Heart right ventricle (tissue), 16 donors: Measurements from ENCODE around the gene MOSPD3. TPM values are rescaled to one million over a fixed set of nuclear protein-coding genes. Genes with fewer than 3 reads are reported as not detected.

Source experiments
- ATAC-seq, 8 donors: fragments of 200-7000 bp; cut with Tn5 transposase; one replicate each; pipeline ENCODE4 v1.9.1; 2020; ENCODE audit warnings: mild to moderate bottlenecking in 8 of 8, moderate library complexity in 8 of 8, moderate number of reproducible peaks in 1 of 8
- DNase-seq, 2 donors: peaks; one replicate each; pipeline ENCODE4 v3.0.0-alpha.2; 2020
- H3K27ac ChIP-seq, 10 donors: fragments of 200-600 bp; sonication (generic) in 2 of 10; one replicate each; pipeline versions ENCODE4 v1.5.0 to v1.8.0; 2020 to 2022; ENCODE audit warnings: mild to moderate bottlenecking in 3 of 10
- H3K27me3 ChIP-seq, 7 donors: fragments of 200-600 bp; one replicate each; pipeline ENCODE4 v1.8.0; 2021 to 2022; ENCODE audit warnings: mild to moderate bottlenecking in 2 of 7
- H3K36me3 ChIP-seq, 9 donors: fragments of 200-600 bp; sonication (generic) in 1 of 9; one replicate each; pipeline versions ENCODE4 v1.5.0 to v1.8.0; 2020 to 2022; ENCODE audit warnings: mild to moderate bottlenecking in 2 of 9
- H3K4me1 ChIP-seq, 9 donors: fragments of 200-600 bp; sonication (generic) in 1 of 9; one replicate each; pipeline versions ENCODE4 v1.5.0 to v1.8.0; 2020 to 2022; ENCODE audit warnings: mild to moderate bottlenecking in 4 of 9
- H3K4me3 ChIP-seq, 10 donors: fragments of 200-600 bp; sonication (generic) in 2 of 10; one replicate each; pipeline versions ENCODE4 v1.5.0 to v1.8.0; 2020 to 2022; ENCODE audit warnings: mild to moderate bottlenecking in 7 of 10, moderate library complexity in 2 of 10
- H3K9me3 ChIP-seq, 11 donors: fragments of 200-600 bp in 10 of 11; sonication (generic) in 2 of 11; one replicate each; pipeline versions ENCODE4 v1.5.0 to v1.8.0; 2013 to 2022; ENCODE audit warnings: mild to moderate bottlenecking in 2 of 11, control low read depth in 1 of 11, moderate library complexity in 1 of 11
- CTCF ChIP-seq, 9 donors: fragments of 200-600 bp; sonication (generic) in 2 of 9; IDR thresholded peaks; one replicate each; pipeline versions ENCODE4 v1.5.0 to v1.8.0; 2021 to 2022; ENCODE audit warnings: antibody characterized with exemption in 9 of 9, mild to moderate bottlenecking in 5 of 9, moderate library complexity in 1 of 9
- WGBS, 2 donors: extraction: QIAGEN DNeasy Blood & Tissue Kit; methylation state at CpG; one replicate each; pipeline ENCODE4 v1.1.7; 2013; ENCODE audit warnings: inconsistent platforms in 1 of 2; 5-methylcytosine and 5-hydroxymethylcytosine counted together
- intact Hi-C, 10 donors: fragments of 100-400 bp; cut with DNase I; formaldehyde crosslinking; loops; one replicate each; pipeline versions ENCODE4 v1.11.1 to v1.14.2; 2022
- polyA plus RNA-seq, 2 donors: library from polyadenylated mRNA; stranded (reverse); fragments of 200-250 nt; gene quantifications; one replicate each; pipeline ENCODE4 v1.2.3, GENCODE V29; 2013
- total RNA-seq, 10 donors: library from RNA; stranded (reverse); fragmentation: NEBNext Ultra II Directional in 3 of 10; extraction: Animal tissue kit (Norgen Biotek cat#: 25700) in 3 of 10; gene quantifications; one replicate each; pipeline versions ENCODE4 v1.2.1 to v1.2.4, GENCODE V29; 2021 to 2023
- donor health status: Arrhythmogenic right ventricular cardiomyopathy.
- donor health status: ischemic (EF 13 %, LVEDD 7.1; RV severe dilation, severe dysfunction).
- donor health status: healthy with polysubstance abuse.
- donor health status: DM: no; HTN: yes; CAD: no.
- donor health status: DM: no; HTN: no; CAD: no.
- donor health status: ischemic (EF 25% LVEDD 6.9; RV normal size, moderate dysfunction).
- donor health status: ischemic (EF 25% LVEDD 5.7; RV mildly dilated, moderate dysfunction).
- donor health status: healthy.
- donor health status: DM: yes; HTN: yes; CAD: no.
- donor health status: Ischemic cardiomyopathy.
- donor health status: ischemic (EF 35%, LVEDD 5.7; RV mildly dilated, moderate dysfunction).
- donor health status: nonischemic (EF 11% LVEDD 7.7; RV severe dilation, severe dysfunction).
- donor health status: DM: yes; HTN: yes; CAD: no.
- donor health status: PGD.
- donor health status: ischemic (EF 29% LVEDD 5.4; RV normal size, mild dysfunction).
- donor health status: nonischemic (EF 23%, LVEDD 6.1; RV moderate dilation, normal function).

Gene MOSPD3
- total and polyA plus RNA-seq, 12 donors = 8.0 to 12.6 (median 10.9) TPM

GRCh38 chr7:100620804-100621203 lies 8.5 kb downstream of the MOSPD3 start:
- no peak for TF ChIP-seq CTCF (IDR thresholded peaks at IDR 0.05)

GRCh38 chr7:100621554-100621953 lies 9.2 kb downstream of the MOSPD3 start:
- 84 to 85% methylated on average over 8 of the region's 8 CpGs for WGBS, 2 donors
- Histone ChIP-seq H3K36me3 (peaks cover 0 to 7% (median 0%) of the 10 kb centered on the region in 9 donors), H3K27ac (no peak overlapping the region), H3K4me3 (no peak overlapping the region), H3K9me3 (no peaks in the 10 kb centered on the region), H3K4me1 (peaks cover 0 to 7% (median 4%) of the 10 kb centered on the region in 9 donors), H3K27me3 (no peaks in the 10 kb centered on the region)
- DNase-seq (no peak), ATAC-seq (no peak)
- no peak for TF ChIP-seq CTCF (IDR thresholded peaks at IDR 0.05)
- intact Hi-C loops = no loop called here

More at GRCh38 chr7:100620804-100621203, 8.5 kb downstream of the MOSPD3 start:
- Histone ChIP-seq H3K4me1 (no peaks in the 10 kb centered on the region), H3K9me3 (no peaks in the 10 kb centered on the region), H3K4me3 (no peak overlapping the region), H3K27ac (no peak overlapping the region), H3K27me3 (no peaks in the 10 kb centered on the region), H3K36me3 (peaks cover 0 to 8% (median 0%) of the 10 kb centered on the region in 9 donors)
- DNase-seq = no peak
- no peak for ATAC-seq
- WGBS, 2 donors = 94 to 95% methylated on average over 23 of the region's 23 CpGs
- intact Hi-C loops = no loop called here

GRCh38 chr7:100623951-100624824 lies 11.8 kb downstream of the MOSPD3 start:
- ATAC-seq = no peak
- peaks cover 0 to 7% (median 0%) of the 10 kb centered on the region in 9 donors for H3K36me3 ChIP-seq
- intact Hi-C loops = no loop called here
- H3K4me1 ChIP-seq = peaks cover 3 to 12% (median 9%) of the 10 kb centered on the region in 9 donors
- no peak for DNase-seq
- 82 to 91% methylated on average over 15 of the region's 15 CpGs for WGBS, 2 donors
- H3K27ac ChIP-seq = no peak overlapping the region
- TF ChIP-seq CTCF (IDR thresholded peaks at IDR 0.05) = no peak
- no peaks in the 10 kb centered on the region for H3K27me3 ChIP-seq
- no peak overlapping the region for H3K4me3 ChIP-seq
- H3K9me3 ChIP-seq = no peaks in the 10 kb centered on the region

GRCh38 chr7:100626055-100626454 lies 13.7 kb downstream of the MOSPD3 start:
- no peak overlapping the region for H3K27ac ChIP-seq
- H3K27me3 ChIP-seq = peaks cover 0 to 5% (median 0%) of the 10 kb centered on the region in 7 donors
- peak overlapping the region in 7 of 10 donors; percentile 24 to 53 (median 43) for H3K4me3 ChIP-seq
- no peak for ATAC-seq
- no peaks in the 10 kb centered on the region for H3K9me3 ChIP-seq
- WGBS, 2 donors = 17 to 21% methylated on average over 3 of the region's 3 CpGs
- H3K4me1 ChIP-seq = peaks cover 3 to 12% (median 9%) of the 10 kb centered on the region in 9 donors
- intact Hi-C loops = loop anchor here in 1 of 10 donors (5.0 kb wide), 1 partner anchor 46 kb away; the partner anchor contains the start of gene GNB2
- no peak for TF ChIP-seq CTCF (IDR thresholded peaks at IDR 0.05)
- no peak for DNase-seq
- H3K36me3 ChIP-seq = peaks cover 0 to 3% (median 0%) of the 10 kb centered on the region in 9 donors
